Measurements from ENCODE around the gene EPHA8.

EPHA8 gene

DNA sequence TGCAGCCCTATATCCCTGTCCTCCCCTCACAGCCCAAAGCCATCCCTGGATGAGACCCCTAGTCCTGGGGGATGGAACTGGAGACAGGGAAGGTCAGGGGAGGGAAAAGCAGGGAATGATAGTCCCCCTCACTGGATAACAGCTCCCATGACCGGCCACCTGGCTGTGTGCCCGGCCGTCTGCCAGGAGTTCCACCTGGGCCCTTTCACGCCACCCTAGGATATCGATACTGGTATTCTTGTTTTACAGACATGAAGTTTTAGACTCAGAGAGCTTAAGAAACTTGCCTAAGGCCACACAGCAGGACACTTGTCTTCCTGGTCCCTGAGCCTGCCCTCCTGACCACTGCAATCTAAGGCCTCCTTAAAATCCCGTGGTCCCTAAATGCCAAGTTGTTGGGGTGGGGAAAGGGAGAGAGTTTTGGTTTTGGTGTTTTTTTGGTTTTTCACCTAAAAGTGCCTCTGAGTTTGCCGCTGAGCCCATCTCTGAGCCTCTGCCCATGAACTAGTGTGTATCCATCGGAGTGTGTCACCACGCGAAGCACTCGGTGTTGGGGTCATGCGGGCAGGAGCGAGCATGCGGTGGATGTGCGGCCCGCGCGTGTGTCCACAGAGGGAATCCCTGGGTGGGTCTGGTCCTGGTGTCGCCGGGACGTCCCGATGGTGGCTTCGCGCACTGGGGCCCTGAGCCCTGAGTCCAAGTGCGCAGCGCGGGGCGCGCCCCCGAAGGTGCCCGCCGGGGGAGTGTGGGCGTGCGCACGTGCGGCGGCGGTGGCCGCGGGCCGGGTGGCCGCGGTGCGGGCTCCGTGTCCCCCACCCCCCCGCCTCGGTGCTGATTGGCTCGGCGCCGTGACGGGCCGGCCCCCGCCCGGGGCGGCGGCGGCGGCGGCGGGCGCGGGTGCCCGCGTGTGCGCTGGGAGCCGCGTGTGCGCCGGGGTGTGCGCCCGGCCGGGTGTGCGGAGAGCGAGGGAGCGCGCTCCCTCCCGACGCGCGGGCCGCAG is at the start of gene EPHA8:
Gene EPHA8, plus strand, starts transcription at position 906 of the 1,000 bp plus-strand sequence. CDS start 147 bp downstream, outside the sequence.
- TF ChIP-seq POLR2A (IDR thresholded peaks at IDR 0.05; ENCODE audit: low read length): no peak
- no peak for TF ChIP-seq GATA1 (IDR thresholded peaks at IDR 0.05; ENCODE audit: low read depth, low read length)
- no peak for DNase-seq

- no peak for TF ChIP-seq POLR2A (IDR thresholded peaks at IDR 0.05; ENCODE audit: low read length)
- TF ChIP-seq GATA1 (IDR thresholded peaks at IDR 0.05; ENCODE audit: low read depth, low read length): no peak
- DNase-seq: no peak
Measured at GRCh38 chr1:22516906-22517571, 46.2 kb upstream of the EPHA8 start.

DNA sequence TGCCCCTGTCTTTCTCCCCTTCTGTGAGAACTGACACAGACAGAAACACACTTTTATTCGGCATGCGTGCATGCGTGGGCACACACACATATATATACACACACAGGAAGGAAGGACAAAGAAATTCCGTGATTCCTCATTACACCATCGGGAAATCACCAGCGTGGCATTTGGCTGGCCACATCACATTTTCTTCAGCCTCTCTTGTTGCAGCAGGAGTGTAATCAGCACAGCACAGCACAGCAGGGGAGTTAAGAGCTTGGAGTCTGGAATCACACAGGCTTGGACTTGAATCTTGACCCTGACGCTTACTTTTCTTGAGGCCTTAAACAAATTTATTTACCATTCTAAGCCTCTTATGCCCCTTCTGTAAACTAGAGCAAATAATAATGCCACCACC is 45.3 kb upstream of the EPHA8 start:
- no peak for DNase-seq

GRCh38 chr1:22518379-22518778 is 44.9 kb upstream of the EPHA8 start:
- no peak for DNase-seq
- TF ChIP-seq GATA1 (IDR thresholded peaks at IDR 0.05; ENCODE audit: low read depth, low read length): no peak
- TF ChIP-seq POLR2A (IDR thresholded peaks at IDR 0.05; ENCODE audit: low read length): no peak

More for the DNA sequence above, 45.3 kb upstream of the EPHA8 start:
- TF ChIP-seq POLR2A (IDR thresholded peaks at IDR 0.05; ENCODE audit: low read length) (no peak), GATA1 (IDR thresholded peaks at IDR 0.05; ENCODE audit: low read depth, low read length) (no peak)

DNA sequence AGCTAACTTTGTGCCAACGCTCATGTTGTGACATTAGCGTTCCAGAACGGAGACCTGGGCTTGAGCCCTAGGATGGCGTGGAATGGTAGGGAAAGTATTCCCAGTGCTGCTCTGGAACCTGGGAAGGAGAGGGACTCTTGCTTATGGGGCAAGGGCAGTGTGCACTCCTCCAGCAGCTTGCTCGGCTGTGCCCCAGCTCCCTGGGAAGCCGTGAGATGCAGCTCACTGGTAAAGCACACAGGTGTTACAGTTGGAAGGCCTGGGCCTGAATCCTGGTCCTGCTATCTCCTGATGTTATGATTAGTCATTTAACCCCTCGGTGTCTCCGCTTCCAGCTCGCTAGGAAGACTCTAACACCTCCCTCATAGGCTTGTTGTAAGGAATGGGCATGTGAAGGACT is 42.4 kb upstream of the EPHA8 start:
- no peak for DNase-seq
- TF ChIP-seq POLR2A (IDR thresholded peaks at IDR 0.05; ENCODE audit: low read length): no peak
- TF ChIP-seq GATA1 (IDR thresholded peaks at IDR 0.05; ENCODE audit: low read depth, low read length): no peak

GRCh38 chr1:22521692-22522091 is 41.6 kb upstream of the EPHA8 start:
- no peak for TF ChIP-seq POLR2A (IDR thresholded peaks at IDR 0.05; ENCODE audit: low read length)

DNA sequence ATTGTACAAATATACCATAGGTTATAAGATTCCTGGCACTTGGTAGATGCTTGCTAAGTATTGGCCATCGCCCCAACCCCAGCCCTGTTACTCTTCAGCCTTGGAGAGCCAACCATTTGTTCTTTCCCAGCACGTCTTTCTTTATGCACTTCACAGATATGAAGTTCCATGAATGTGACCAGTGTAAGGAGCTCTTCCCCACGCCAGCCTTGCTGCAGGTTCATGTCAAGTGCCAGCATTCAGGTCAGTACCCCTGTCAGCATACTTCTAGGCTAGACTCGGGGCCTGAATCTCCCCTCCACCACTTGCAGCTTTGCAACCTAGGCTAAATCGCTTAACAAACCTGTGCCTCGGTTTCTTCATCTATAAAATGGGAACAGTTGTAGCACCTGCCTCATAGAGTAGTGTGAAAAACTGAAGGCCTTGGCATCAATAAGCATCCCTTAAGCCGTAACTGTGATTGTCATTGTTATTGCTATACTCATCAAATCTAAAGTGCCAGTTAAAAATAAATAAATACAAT is 41.0 kb upstream of the EPHA8 start:
- TF ChIP-seq GATA1 (IDR thresholded peaks at IDR 0.05; ENCODE audit: low read depth, low read length): no peak
- TF ChIP-seq POLR2A (IDR thresholded peaks at IDR 0.05; ENCODE audit: low read length): no peak
- DNase-seq: no peak

More at GRCh38 chr1:22521692-22522091, 41.6 kb upstream of the EPHA8 start:
- no peak for DNase-seq

DNA sequence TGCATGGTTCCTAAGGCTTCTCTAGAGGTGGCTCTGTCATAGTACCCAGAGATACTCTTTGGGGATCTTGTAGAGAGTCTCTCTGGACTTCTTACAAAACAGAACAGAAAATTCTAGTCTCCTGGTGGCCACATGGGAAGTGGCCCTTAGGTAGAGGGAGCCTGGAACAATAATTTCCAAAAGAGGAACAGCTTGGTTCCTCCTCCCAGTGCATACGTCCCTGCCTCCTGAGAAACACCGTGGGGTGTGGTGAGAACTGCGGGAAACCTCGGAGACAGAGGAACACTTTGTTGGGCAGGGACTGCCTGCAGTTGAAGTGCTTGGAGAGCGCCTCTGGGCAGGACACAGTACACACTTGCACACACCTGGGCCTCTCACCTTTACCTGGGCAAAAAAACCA is 38.8 kb upstream of the EPHA8 start:
- TF ChIP-seq POLR2A (IDR thresholded peaks at IDR 0.05; ENCODE audit: low read length) (no peak), GATA1 (IDR thresholded peaks at IDR 0.05; ENCODE audit: low read depth, low read length) (no peak)
- DNase-seq: no peak

GRCh38 chr1:22525211-22525610 is 38.1 kb upstream of the EPHA8 start:
- no peak for DNase-seq
- TF ChIP-seq POLR2A (IDR thresholded peaks at IDR 0.05; ENCODE audit: low read length) (no peak), GATA1 (IDR thresholded peaks at IDR 0.05; ENCODE audit: low read depth, low read length) (no peak)

GRCh38 chr1:22525646-22526045 is 37.6 kb upstream of the EPHA8 start:
- no peak for DNase-seq
- TF ChIP-seq GATA1 (IDR thresholded peaks at IDR 0.05; ENCODE audit: low read depth, low read length) (no peak), POLR2A (IDR thresholded peaks at IDR 0.05; ENCODE audit: low read length) (no peak)

GRCh38 chr1:22526098-22526497 is 37.2 kb upstream of the EPHA8 start:
- DNase-seq: no peak
- TF ChIP-seq POLR2A (IDR thresholded peaks at IDR 0.05; ENCODE audit: low read length) (no peak), GATA1 (IDR thresholded peaks at IDR 0.05; ENCODE audit: low read depth, low read length) (no peak)

- TF ChIP-seq POLR2A (IDR thresholded peaks at IDR 0.05; ENCODE audit: low read length) (no peak), GATA1 (IDR thresholded peaks at IDR 0.05; ENCODE audit: low read depth, low read length) (no peak)
- no peak for DNase-seq
Measured at GRCh38 chr1:22526677-22527076, 36.6 kb upstream of the EPHA8 start.

GRCh38 chr1:22527122-22527521 is 36.2 kb upstream of the EPHA8 start:
- no peak for DNase-seq
- TF ChIP-seq GATA1 (IDR thresholded peaks at IDR 0.05; ENCODE audit: low read depth, low read length) (no peak), POLR2A (IDR thresholded peaks at IDR 0.05; ENCODE audit: low read length) (no peak)

Data from erythroblast (primary cell).